HEK293T (cell line): Measurements from ENCODE around the gene CTR9.

Experiments
- CTCF ChIA-PET: fragments of 350-600 bp; formaldehyde crosslinking; extraction: SDS; loops from one replicate; lab custom pipeline; 2021; ENCODE audit warnings: antibody characterized with exemption, inconsistent platforms; lab: Yijun Ruan, JAX
- POLR2A ChIA-PET: fragments of 350-600 bp; formaldehyde crosslinking; extraction: SDS; loops from one replicate; lab custom pipeline; 2020; ENCODE audit warnings: antibody characterized with exemption, inconsistent platforms; lab: Yijun Ruan, JAX
- DNase-seq: peaks from one replicate; pipeline ENCODE4 v3.0.0; 2012; ENCODE audit warnings: mixed read lengths; ENCODE audit errors: extremely low spot score
- ARNT ChIP-seq: fragments of 450-650 bp; IDR thresholded peaks from 2 replicates; pipeline ENCODE4 v1.6.1; 2017; ENCODE audit warnings: mild to moderate bottlenecking
- BHLHE40 ChIP-seq: fragments of 450-650 bp; IDR thresholded peaks from 2 replicates; pipeline ENCODE4 v1.6.1; 2016; ENCODE audit warnings: mild to moderate bottlenecking, moderate library complexity, borderline replicate concordance
- CTBP1 ChIP-seq: fragments of 450-650 bp; IDR thresholded peaks from 2 replicates; pipeline ENCODE4 v1.6.1; 2016; ENCODE audit warnings: borderline replicate concordance
- ELF4 ChIP-seq: fragments of 450-650 bp; IDR thresholded peaks from 2 replicates; pipeline ENCODE4 v1.6.1; 2017; ENCODE audit warnings: antibody characterized with exemption
- FOXA1 ChIP-seq: fragments of 450-650 bp; IDR thresholded peaks from 2 replicates; pipeline ENCODE4 v1.6.1; 2016; ENCODE audit warnings: mild to moderate bottlenecking
- FOXK2 ChIP-seq: fragments of 450-650 bp; IDR thresholded peaks from 2 replicates; pipeline ENCODE4 v1.6.1; 2016; ENCODE audit warnings: mild to moderate bottlenecking
- FOXM1 ChIP-seq: fragments of 450-650 bp; IDR thresholded peaks from 2 replicates; pipeline ENCODE4 v1.6.1; 2017; ENCODE audit warnings: mild to moderate bottlenecking, borderline replicate concordance
- HDGF ChIP-seq: fragments of 450-650 bp; IDR thresholded peaks from 2 replicates; pipeline ENCODE4 v1.6.1; 2017; ENCODE audit warnings: antibody characterized with exemption, borderline replicate concordance
- L3MBTL2 ChIP-seq: fragments of 450-650 bp; conservative IDR thresholded peaks from 2 replicates; pipeline ENCODE4 v1.6.1; 2016; ENCODE audit warnings: mild to moderate bottlenecking
- LEF1 ChIP-seq: fragments of 450-650 bp; IDR thresholded peaks from 2 replicates; pipeline ENCODE4 v1.6.1; 2017; ENCODE audit warnings: mild to moderate bottlenecking, borderline replicate concordance
- NFRKB ChIP-seq: fragments of 450-650 bp; IDR thresholded peaks from 2 replicates; pipeline ENCODE4 v1.6.1; 2016; ENCODE audit warnings: mild to moderate bottlenecking, moderate library complexity
- SP1 ChIP-seq: fragments of 450-650 bp; IDR thresholded peaks from 2 replicates; pipeline ENCODE4 v1.6.1; 2017
- SUZ12 ChIP-seq: fragments of 450-650 bp; IDR thresholded peaks from 2 replicates; pipeline ENCODE4 v1.6.1; 2016; ENCODE audit warnings: mild to moderate bottlenecking
- TARDBP ChIP-seq: fragments of 450-650 bp; IDR thresholded peaks from 2 replicates; pipeline ENCODE4 v1.6.1; 2016
- ZNF384 ChIP-seq: fragments of 450-650 bp; IDR thresholded peaks from 2 replicates; pipeline ENCODE4 v1.6.1; 2016
- TF ChIP-seq, protein P1 (sequence below): fragments of 450-650 bp; IDR thresholded peaks from 2 replicates; pipeline ENCODE4 v1.6.1; 2016

The CTR9 gene

DNA sequence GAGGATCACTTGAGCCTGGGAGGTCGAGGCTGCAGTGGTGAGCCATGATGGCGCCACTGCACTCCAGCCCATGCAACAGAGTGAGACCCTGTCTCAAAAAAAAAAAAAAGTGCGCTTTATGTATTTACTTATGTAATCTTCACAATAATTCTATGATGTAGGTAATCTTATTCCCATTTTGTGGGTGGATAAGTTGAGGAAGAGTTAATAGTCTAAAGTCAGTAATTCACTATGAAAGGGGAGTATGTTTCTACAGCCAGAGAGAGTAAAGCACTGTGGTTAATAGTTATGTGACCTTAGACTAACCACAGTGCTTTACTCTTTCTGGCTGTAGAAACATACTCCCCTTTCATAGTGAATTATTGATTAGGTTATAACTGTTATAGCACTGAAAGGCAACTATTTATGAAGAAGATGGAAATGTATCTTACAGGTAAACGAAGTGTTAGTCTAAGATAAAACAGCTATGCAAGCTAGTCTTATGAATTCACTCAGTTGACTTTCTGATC is 11.9 kb downstream of the CTR9 start:
- ChIA-PET CTCF (no interaction called here), POLR2A (no interaction called here)
- no peak for TF ChIP-seq FOXA1
- TF ChIP-seq BHLHE40 = no peak
- TF ChIP-seq FOXK2 = no peak
- TF ChIP-seq L3MBTL2 = no peak
- TF ChIP-seq, protein P1, sequence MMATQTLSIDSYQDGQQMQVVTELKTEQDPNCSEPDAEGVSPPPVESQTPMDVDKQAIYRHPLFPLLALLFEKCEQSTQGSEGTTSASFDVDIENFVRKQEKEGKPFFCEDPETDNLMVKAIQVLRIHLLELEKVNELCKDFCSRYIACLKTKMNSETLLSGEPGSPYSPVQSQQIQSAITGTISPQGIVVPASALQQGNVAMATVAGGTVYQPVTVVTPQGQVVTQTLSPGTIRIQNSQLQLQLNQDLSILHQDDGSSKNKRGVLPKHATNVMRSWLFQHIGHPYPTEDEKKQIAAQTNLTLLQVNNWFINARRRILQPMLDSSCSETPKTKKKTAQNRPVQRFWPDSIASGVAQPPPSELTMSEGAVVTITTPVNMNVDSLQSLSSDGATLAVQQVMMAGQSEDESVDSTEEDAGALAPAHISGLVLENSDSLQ = no peak
- no peak for TF ChIP-seq SUZ12
- TF ChIP-seq NFRKB = no peak
- TF ChIP-seq FOXM1 = no peak
- TF ChIP-seq ARNT = no peak
- no peak for TF ChIP-seq LEF1
- no peak for TF ChIP-seq TARDBP
- no peak for TF ChIP-seq SP1
- no peak for TF ChIP-seq CTBP1
- no peak for TF ChIP-seq ZNF384
- TF ChIP-seq ELF4 = no peak

DNA sequence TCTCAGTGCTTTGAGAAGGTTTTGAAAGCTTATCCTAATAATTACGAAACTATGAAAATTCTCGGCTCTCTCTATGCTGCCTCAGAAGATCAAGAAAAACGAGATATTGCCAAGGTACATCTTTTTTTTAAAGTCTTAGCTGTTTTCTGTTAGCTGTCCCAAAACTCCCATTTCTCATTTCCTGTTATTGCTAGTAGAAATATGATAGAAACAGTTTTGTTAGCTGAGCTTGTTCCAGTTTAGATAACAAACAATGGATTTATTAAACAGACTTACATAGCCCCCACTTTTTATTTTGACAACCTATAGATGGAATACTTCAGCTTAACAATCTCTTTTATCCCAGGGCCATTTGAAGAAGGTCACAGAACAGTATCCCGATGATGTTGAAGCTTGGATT is 12.7 kb downstream of the CTR9 start:
- ChIA-PET POLR2A (no interaction called here), CTCF (no interaction called here)
- TF ChIP-seq ZNF384 = no peak
- DNase-seq = no peak

More for the DNA sequence above, 11.9 kb downstream of the CTR9 start:
- DNase-seq = no peak

DNA sequence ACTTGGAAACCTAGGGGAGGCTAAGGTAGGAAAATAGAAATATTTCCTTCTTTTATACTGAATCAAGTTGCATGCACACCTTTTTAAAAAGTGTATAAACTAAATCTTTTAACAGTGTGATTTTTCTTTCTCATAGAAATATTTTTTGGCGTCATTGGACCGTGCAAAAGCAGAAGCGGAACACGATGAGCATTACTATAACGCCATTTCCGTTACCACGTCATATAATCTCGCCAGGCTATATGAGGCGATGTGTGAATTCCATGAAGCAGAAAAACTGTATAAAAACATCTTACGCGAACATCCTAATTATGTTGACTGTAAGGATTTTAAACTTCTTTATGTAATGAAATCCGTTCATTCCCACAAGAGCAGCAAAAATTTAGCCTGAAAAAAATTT is 13.4 kb downstream of the CTR9 start:
- TF ChIP-seq TARDBP (no peak), SUZ12 (no peak), HDGF (no peak), BHLHE40 (no peak)
- ChIA-PET CTCF (no interaction called here), POLR2A (no interaction called here)
- no peak for DNase-seq

DNA sequence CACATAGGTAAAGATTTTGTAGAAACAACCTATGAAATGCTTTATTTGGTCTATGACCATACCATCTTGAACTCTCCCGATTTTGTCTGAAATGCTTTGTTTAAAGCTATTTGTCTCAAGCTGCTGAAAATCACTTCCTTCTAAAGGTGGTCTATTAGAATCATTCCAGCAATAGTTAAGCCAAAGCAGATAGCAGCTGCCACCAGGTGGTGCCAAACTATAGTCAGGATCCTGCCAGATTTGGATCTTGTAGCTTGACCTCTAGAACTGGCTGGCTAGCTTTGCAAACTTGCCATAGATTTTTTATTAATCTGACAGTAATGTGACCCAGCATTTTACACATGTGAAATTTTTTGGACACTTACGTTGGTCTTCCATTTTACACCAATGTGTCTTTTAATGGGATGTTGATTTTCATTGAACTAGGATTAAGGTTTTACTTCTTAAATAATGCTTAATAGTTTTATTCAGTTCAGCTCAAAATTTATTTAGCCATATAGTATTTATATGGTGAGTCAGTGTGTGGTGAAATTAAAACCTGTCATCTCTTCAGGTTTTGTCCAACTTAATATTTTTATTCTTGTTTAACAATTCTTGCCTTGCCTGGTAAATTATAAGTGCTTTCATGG is 19.7 kb downstream of the CTR9 start:
- CTCF ChIA-PET = interaction anchor here (0.7 to 1.8 kb wide), 8 partner anchors 10 to 1017 kb away, joined by 3 to 5 read pairs (median 4); no protein-coding TSS in a partner anchor
- no peak for TF ChIP-seq ARNT
- no peak for TF ChIP-seq CTBP1
- no peak for TF ChIP-seq ELF4
- no peak for TF ChIP-seq FOXK2
- TF ChIP-seq FOXA1 = no peak
- TF ChIP-seq, protein P1 = no peak
- no peak for TF ChIP-seq SP1
- TF ChIP-seq LEF1 = no peak
- TF ChIP-seq L3MBTL2 = no peak
- TF ChIP-seq SUZ12 = no peak
- TF ChIP-seq HDGF = no peak
- no peak for TF ChIP-seq NFRKB
- TF ChIP-seq TARDBP = no peak
- no peak for TF ChIP-seq BHLHE40
- TF ChIP-seq FOXM1 = no peak
- no peak for TF ChIP-seq ZNF384
- DNase-seq = peak; percentile 57
- POLR2A ChIA-PET = interaction anchor here (1.0 to 1.1 kb wide), 2 partner anchors 20 to 38 kb away, joined by 3 to 6 read pairs; partner anchors contain the start of genes CTR9 and EIF4G2

DNA sequence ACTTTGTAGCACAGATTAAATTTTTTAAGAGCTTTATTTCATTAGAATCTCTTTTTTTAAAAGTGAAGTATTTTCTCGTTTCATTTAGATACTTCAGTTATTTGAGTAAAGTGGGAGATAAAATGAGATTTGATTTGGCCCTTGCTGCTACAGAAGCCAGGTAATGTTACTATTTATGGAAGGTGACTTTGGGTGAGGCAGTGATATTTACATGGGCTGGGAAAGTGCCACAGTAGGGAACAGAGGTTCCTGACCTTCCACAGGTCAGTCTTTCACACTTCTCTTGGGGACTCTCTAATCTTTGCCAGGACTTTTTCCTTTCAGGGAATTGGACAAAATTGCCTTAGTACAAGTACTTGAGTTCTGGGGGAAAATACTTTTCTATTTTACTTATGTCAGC is 20.4 kb downstream of the CTR9 start:
- TF ChIP-seq BHLHE40 (no peak), NFRKB (no peak), SUZ12 (no peak), ELF4 (no peak), ARNT (no peak), FOXA1 (no peak), CTBP1 (no peak), FOXM1 (no peak), TARDBP (no peak), ZNF384 (no peak), LEF1 (no peak)
- ChIA-PET CTCF (interaction anchor here (1.1 to 1.8 kb wide), 2 partner anchors 15 to 250 kb away, joined by 4 read pairs; no protein-coding TSS in a partner anchor), POLR2A (no interaction called here)
- no peak for DNase-seq

DNA sequence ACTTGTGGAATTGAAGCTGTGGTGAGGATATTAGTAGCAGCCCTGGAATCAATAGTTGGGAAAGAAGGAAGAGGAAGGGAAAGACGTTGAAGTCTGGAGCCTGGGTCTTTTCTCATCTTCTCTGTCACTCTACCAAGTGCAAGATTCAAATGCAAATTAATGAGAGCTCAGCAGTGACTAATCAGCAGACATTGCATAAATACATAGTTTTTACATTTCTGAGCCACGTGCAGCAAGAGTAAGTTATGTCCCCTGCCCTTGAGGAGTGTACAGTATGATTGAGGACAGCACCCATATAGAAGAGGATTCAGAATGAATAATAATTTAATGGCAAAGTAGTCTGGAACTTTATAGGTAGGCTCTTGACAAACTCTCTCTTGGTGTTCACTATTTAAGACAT is 23.8 kb downstream of the CTR9 start:
- DNase-seq = no peak
- POLR2A ChIA-PET = no interaction called here
- CTCF ChIA-PET = interaction anchor here (1.1 kb wide), 1 partner anchor 28 kb away, joined by 3 read pairs; no protein-coding TSS in a partner anchor
- TF ChIP-seq L3MBTL2 = no peak
- no peak for TF ChIP-seq HDGF
- TF ChIP-seq, protein P1 = no peak
- TF ChIP-seq BHLHE40 = no peak
- no peak for TF ChIP-seq NFRKB
- no peak for TF ChIP-seq FOXA1
- TF ChIP-seq FOXM1 = no peak
- no peak for TF ChIP-seq SUZ12
- no peak for TF ChIP-seq ELF4
- TF ChIP-seq CTBP1 = no peak
- TF ChIP-seq ARNT = no peak
- TF ChIP-seq FOXK2 = no peak
- TF ChIP-seq TARDBP = no peak
- no peak for TF ChIP-seq LEF1
- no peak for TF ChIP-seq SP1
- TF ChIP-seq ZNF384 = no peak
